SHP77 treated with DMSO at 0.1 percent for 48 hours (cell line): ENCODE results near the gene CCDC68.
"Not testable (repeated sequence)": the region's sequence is repeated elsewhere in the genome, so short reads cannot be mapped to it uniquely, and the experiment has no call there.

Source experiments
- DNase-seq: peaks from one replicate; lab custom pipeline; 2025; lab: John Stamatoyannopoulos, UW

Gene CCDC68

GRCh38 chr18:54875063-54875462 lies 84.2 kb downstream of the CCDC68 start:
- DNase-seq = no peak

GRCh38 chr18:54873884-54874255 lies 85.4 kb downstream of the CCDC68 start:
- no peak for DNase-seq

GRCh38 chr18:54872681-54873080 lies 86.6 kb downstream of the CCDC68 start:
- DNase-seq = no peak

- DNase-seq = no peak
These were observed 88.0 kb downstream of the CCDC68 start for GRCh38 chr18:54871231-54871630.

GRCh38 chr18:54867131-54867530 lies 92.1 kb downstream of the CCDC68 start:
- DNase-seq = no peak

GRCh38 chr18:54860941-54861340 lies 98.3 kb downstream of the CCDC68 start:
- DNase-seq = no peak

- no peak for DNase-seq
These were observed 99.4 kb downstream of the CCDC68 start for GRCh38 chr18:54859667-54860421.

GRCh38 chr18:54857499-54857898 lies 101.8 kb downstream of the CCDC68 start:
- DNase-seq = no peak

GRCh38 chr18:54856105-54856646 lies 103.1 kb downstream of the CCDC68 start:
- DNase-seq = no peak

GRCh38 chr18:54855050-54855449 lies 104.2 kb downstream of the CCDC68 start:
- not testable (repeated sequence) for DNase-seq

GRCh38 chr18:54852780-54853675 lies 106.2 kb downstream of the CCDC68 start:
- no peak for DNase-seq
